Measurements from ENCODE around the gene TMOD2. TPM values are rescaled to one million over a fixed set of nuclear protein-coding genes. Genes with fewer than 3 reads are reported as not detected.

The TMOD2 gene
- total RNA-seq, 1 experiment from 2014 or later = 3.0 TPM

- Mint-ChIP-seq H3K4me1 (peaks cover 16 to 19% of the 10 kb centered on the region in 2 experiments), H3K9me3 (no peaks in the 10 kb centered on the region), H3K4me3 (no peak overlapping the region), H3K27me3 (ENCODE audit: low read depth) (no peaks in the 10 kb centered on the region), H3K27ac (no peak overlapping the region), H3K36me3 (ENCODE audit: insufficient read depth in 1 of 3, low read depth in 3 of 3) (peaks cover 0 to 7% (median 2%) of the 10 kb centered on the region in 3 experiments; a peak in 4 of 7 replicates)
- H2BK5ac ChIP-seq (ENCODE audit: insufficient read length, low read length) = no peak overlapping the region
- no peak overlapping the region for H3K27ac ChIP-seq (ENCODE audit: insufficient read length, low read depth, low read length)
- H2BK12ac ChIP-seq (ENCODE audit: insufficient read length, low read depth, low read length) = no peak overlapping the region
- no peaks in the 10 kb centered on the region; the same call in 1 of the 2 replicates for H3K4me1 ChIP-seq (ENCODE audit: insufficient read depth, low read length)
- no peak overlapping the region for H4K5ac ChIP-seq (ENCODE audit: insufficient read length, low read depth, low read length)
- no peak overlapping the region for H3K4me2 ChIP-seq (ENCODE audit: insufficient read depth, insufficient read length, low read length)
- H3K23me2 ChIP-seq (ENCODE audit: insufficient read length, low read depth, low read length, poor library complexity, severe bottlenecking) = no peaks in the 10 kb centered on the region
- H2BK120ac ChIP-seq (ENCODE audit: low read depth, low read length, poor library complexity, severe bottlenecking) = no peak overlapping the region
- H3T11ph ChIP-seq (ENCODE audit: low read length) = no peak overlapping the region
- H2AFZ ChIP-seq (ENCODE audit: low read length) = no peak overlapping the region
- no peaks in the 10 kb centered on the region for H3K79me1 ChIP-seq (ENCODE audit: insufficient read depth, low read depth, low read length, poor library complexity, severe bottlenecking)
- H3K23ac ChIP-seq (ENCODE audit: insufficient read length, low read depth, low read length) = no peak overlapping the region
- no peaks in the 10 kb centered on the region for H3K9me3 ChIP-seq (ENCODE audit: control insufficient read depth, low read depth, low read length)
- H3K14ac ChIP-seq (ENCODE audit: insufficient read depth, low read length) = no peak overlapping the region
- no peak overlapping the region for H2AK5ac ChIP-seq (ENCODE audit: insufficient read length, low read length)
- no peaks in the 10 kb centered on the region for H3K79me2 ChIP-seq (ENCODE audit: insufficient read depth, low read length)
- H4K91ac ChIP-seq (ENCODE audit: insufficient read length, low read depth, low read length) = no peak overlapping the region
- TF ChIP-seq, protein P1, sequence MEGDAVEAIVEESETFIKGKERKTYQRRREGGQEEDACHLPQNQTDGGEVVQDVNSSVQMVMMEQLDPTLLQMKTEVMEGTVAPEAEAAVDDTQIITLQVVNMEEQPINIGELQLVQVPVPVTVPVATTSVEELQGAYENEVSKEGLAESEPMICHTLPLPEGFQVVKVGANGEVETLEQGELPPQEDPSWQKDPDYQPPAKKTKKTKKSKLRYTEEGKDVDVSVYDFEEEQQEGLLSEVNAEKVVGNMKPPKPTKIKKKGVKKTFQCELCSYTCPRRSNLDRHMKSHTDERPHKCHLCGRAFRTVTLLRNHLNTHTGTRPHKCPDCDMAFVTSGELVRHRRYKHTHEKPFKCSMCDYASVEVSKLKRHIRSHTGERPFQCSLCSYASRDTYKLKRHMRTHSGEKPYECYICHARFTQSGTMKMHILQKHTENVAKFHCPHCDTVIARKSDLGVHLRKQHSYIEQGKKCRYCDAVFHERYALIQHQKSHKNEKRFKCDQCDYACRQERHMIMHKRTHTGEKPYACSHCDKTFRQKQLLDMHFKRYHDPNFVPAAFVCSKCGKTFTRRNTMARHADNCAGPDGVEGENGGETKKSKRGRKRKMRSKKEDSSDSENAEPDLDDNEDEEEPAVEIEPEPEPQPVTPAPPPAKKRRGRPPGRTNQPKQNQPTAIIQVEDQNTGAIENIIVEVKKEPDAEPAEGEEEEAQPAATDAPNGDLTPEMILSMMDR (conservative IDR thresholded peaks at IDR 0.05) = no peak
- H3K9ac ChIP-seq (ENCODE audit: extremely low read depth, insufficient read length, low read length) = no peak overlapping the region
- no peaks in the 10 kb centered on the region for H4K20me1 ChIP-seq (ENCODE audit: control insufficient read depth, insufficient read depth, insufficient read length)
- H3K56ac ChIP-seq (ENCODE audit: insufficient read length, low read depth, low read length) = no peak overlapping the region
- H2BK15ac ChIP-seq (ENCODE audit: low read depth, low read length) = no peak overlapping the region
- no peak overlapping the region for H2BK20ac ChIP-seq (ENCODE audit: low read depth, low read length, poor library complexity, severe bottlenecking)
- no peak overlapping the region for H4K8ac ChIP-seq (replicated peaks; ENCODE audit: insufficient read length, low read depth, low read length)
- no peak overlapping the region for H3K18ac ChIP-seq (ENCODE audit: insufficient read length, low read depth, low read length)
- H3K27me3 ChIP-seq (ENCODE audit: insufficient read depth, low read length) = no peaks in the 10 kb centered on the region
- WGBS (ENCODE audit: extremely low coverage, insufficient read length, low lambda C conversion rate) = no CpG with 5 or more reads among the region's 5 CpGs
- H3K4ac ChIP-seq (ENCODE audit: low read depth, low read length) = no peak overlapping the region
- DNase-seq = no peak
These were observed 30.0 kb upstream of the TMOD2 start for GRCh38 chr15:51721199-51721960.
